C4-2B (cell line): ENCODE measurements around the gene UVSSA.
"Not testable (repeated sequence)": the region's sequence is repeated elsewhere in the genome, so short reads cannot be mapped to it uniquely, and the experiment has no call there.

Experiments used
- ZFX ChIP-seq: fragments of 450-650 bp; IDR thresholded peaks from 2 replicates; pipeline ENCODE4 v1.6.1; 2017
- TF ChIP-seq, protein P1 (sequence below): fragments of 450-650 bp; conservative IDR thresholded peaks from 2 replicates; pipeline ENCODE4 v1.5.1; 2017; ENCODE audit warnings: mild to moderate bottlenecking

DNA sequence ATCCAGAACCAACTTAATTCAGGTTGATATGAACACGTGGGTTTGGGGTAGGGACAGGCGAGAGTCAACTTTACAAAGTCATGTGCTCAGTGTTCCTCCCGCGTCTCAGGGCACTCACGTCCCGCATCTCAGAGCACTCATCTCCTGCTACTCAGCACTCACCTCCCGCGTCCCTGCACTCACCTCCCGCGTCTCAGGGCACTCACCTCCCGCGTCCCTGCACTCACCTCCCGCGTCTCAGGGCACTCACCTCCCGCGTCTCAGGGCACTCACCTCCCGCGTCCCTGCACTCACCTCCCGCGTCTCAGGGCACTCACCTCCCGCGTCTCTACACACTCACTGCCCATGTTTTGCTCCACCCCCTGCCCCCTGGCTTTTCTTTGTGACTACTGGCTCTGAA lies 25.6 kb downstream of the UVSSA start:
- TF ChIP-seq, protein P1, sequence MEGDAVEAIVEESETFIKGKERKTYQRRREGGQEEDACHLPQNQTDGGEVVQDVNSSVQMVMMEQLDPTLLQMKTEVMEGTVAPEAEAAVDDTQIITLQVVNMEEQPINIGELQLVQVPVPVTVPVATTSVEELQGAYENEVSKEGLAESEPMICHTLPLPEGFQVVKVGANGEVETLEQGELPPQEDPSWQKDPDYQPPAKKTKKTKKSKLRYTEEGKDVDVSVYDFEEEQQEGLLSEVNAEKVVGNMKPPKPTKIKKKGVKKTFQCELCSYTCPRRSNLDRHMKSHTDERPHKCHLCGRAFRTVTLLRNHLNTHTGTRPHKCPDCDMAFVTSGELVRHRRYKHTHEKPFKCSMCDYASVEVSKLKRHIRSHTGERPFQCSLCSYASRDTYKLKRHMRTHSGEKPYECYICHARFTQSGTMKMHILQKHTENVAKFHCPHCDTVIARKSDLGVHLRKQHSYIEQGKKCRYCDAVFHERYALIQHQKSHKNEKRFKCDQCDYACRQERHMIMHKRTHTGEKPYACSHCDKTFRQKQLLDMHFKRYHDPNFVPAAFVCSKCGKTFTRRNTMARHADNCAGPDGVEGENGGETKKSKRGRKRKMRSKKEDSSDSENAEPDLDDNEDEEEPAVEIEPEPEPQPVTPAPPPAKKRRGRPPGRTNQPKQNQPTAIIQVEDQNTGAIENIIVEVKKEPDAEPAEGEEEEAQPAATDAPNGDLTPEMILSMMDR, result not testable (repeated sequence)
- TF ChIP-seq ZFX, result not testable (repeated sequence)
